OCI-LY1 (cell line): ENCODE data around the gene ANTXR1.

Source experiments
- EZH2 ChIP-seq: fragments of 200-600 bp; sonication (generic), shearing (Covaris generic); IDR thresholded peaks from 2 replicates; pipeline ENCODE4 v1.8.0; 2017; ENCODE audit warnings: borderline replicate concordance, mixed run types, mild to moderate bottlenecking, antibody characterized with exemption, low read length, moderate library complexity, mixed read lengths
- TF ChIP-seq, protein P1 (sequence below): fragments of 200-600 bp; sonication (generic), shearing (Covaris generic); IDR thresholded peaks from 2 replicates; pipeline ENCODE4 v1.5.1; 2017; ENCODE audit warnings: mild to moderate bottlenecking, antibody characterized with exemption, low read length, moderate library complexity, mixed read lengths

DNA sequence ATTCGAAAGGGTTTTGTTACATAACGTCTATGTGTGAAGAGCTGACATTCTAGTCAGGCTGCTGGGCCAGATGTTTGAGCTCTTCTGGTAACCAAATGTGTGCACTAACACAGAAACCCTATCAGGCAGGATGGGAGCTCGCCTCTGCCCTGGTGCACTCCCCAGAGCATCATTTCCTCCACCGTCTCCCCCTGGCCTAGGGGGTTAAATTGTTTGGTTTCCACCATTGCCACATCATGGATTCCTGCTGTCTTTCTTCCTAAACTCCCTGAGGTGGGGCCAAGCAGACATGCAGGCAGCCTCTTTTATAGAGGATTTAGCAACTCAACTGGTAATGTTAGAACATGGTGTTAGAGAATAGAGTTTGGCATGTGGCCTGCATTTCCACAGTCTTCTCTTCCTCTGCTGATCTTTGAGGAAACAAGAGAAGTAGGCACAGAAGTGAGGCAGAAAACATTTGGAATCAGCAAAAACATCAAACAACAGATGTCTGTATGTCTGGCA is 87.3 kb downstream of the ANTXR1 start:
- TF ChIP-seq, protein P1, sequence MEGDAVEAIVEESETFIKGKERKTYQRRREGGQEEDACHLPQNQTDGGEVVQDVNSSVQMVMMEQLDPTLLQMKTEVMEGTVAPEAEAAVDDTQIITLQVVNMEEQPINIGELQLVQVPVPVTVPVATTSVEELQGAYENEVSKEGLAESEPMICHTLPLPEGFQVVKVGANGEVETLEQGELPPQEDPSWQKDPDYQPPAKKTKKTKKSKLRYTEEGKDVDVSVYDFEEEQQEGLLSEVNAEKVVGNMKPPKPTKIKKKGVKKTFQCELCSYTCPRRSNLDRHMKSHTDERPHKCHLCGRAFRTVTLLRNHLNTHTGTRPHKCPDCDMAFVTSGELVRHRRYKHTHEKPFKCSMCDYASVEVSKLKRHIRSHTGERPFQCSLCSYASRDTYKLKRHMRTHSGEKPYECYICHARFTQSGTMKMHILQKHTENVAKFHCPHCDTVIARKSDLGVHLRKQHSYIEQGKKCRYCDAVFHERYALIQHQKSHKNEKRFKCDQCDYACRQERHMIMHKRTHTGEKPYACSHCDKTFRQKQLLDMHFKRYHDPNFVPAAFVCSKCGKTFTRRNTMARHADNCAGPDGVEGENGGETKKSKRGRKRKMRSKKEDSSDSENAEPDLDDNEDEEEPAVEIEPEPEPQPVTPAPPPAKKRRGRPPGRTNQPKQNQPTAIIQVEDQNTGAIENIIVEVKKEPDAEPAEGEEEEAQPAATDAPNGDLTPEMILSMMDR: no peak
- no peak for TF ChIP-seq EZH2
